Right atrium auricular region (tissue), 2 donors: ENCODE data around the gene CNTNAP2. TPM values are rescaled to one million over a fixed set of nuclear protein-coding genes. Genes with fewer than 3 reads are reported as not detected.

Experiments used
- DNase-seq: peaks from one replicate; pipeline ENCODE4 v3.0.0-alpha.2; 2019; ENCODE audit warnings: low spot score
- H3K27ac ChIP-seq, 2 donors: fragments of 200-600 bp; sonication (generic); 1 replicate in 1 of 2; 2 replicates in 1 of 2; pipeline ENCODE4 v1.5.1; 2016 to 2019
- H3K27me3 ChIP-seq, 2 donors: fragments of 200-600 bp; sonication (generic); one replicate each; pipeline versions ENCODE4 v1.5.1 to v1.6.0; 2017 to 2019
- H3K36me3 ChIP-seq: fragments of 200-600 bp; sonication (generic); one replicate; pipeline ENCODE4 v1.5.1; 2016
- H3K4me1 ChIP-seq, 2 donors: fragments of 200-600 bp; sonication (generic); one replicate each; pipeline versions ENCODE4 v1.5.1 to v1.6.0; 2017 to 2019
- H3K4me3 ChIP-seq, 2 donors: fragments of 200-600 bp; sonication (generic); 1 replicate in 1 of 2; 2 replicates in 1 of 2; pipeline ENCODE4 v1.5.1; 2017 to 2019; ENCODE audit warnings: mild to moderate bottlenecking in 1 of 2, moderate library complexity in 1 of 2
- H3K9me3 ChIP-seq, 2 donors: fragments of 200-600 bp; sonication (generic); one replicate each; pipeline ENCODE4 v1.5.1; 2019
- CTCF ChIP-seq, 2 donors: fragments of 200-600 bp; sonication (generic); IDR thresholded peaks; one replicate each; pipeline ENCODE4 v1.5.1; 2019; ENCODE audit warnings: antibody characterized with exemption in 2 of 2
- total RNA-seq, 2 donors: library from RNA; depleted of rRNA; stranded (reverse); fragments of >200 nt; gene quantifications; one replicate each; pipeline ENCODE4 v1.1.0, GENCODE V29; 2016

Gene CNTNAP2
- total RNA-seq, 2 donors from 2014 or later: 1.1 to 1.7 TPM

DNA sequence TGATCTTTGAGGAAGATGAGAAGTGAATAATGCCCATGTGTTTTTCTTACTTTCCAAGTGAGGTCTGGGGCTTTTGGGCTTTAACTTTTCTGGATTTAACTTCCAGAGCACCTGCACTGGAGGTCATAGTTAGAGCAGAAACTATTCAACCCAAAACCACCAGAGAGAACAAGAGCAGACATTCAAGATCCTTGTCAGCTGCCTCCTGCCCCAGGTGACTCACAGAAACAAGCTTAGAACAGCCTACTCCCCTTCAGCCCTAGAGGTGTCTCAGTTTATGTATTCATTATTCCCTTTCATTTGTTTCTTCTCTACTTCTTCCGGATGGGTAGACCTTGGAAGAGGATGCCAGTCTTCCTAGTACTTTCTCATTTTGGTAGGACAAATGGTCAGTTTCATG lies 270.5 kb downstream of the CNTNAP2 start:
- Histone ChIP-seq H3K27ac (no peak overlapping the region), H3K4me3 (no peak overlapping the region), H3K27me3 (no peaks in the 10 kb centered on the region), H3K36me3 (no peaks in the 10 kb centered on the region), H3K9me3 (no peaks in the 10 kb centered on the region), H3K4me1 (no peaks in the 10 kb centered on the region)
- TF ChIP-seq CTCF (IDR thresholded peaks at IDR 0.05): no peak
- no peak for DNase-seq

GRCh38 chr7:146388928-146389327 lies 272.3 kb downstream of the CNTNAP2 start:
- Histone ChIP-seq H3K9me3 (no peaks in the 10 kb centered on the region), H3K4me3 (no peak overlapping the region), H3K4me1 (no peaks in the 10 kb centered on the region), H3K27me3 (no peaks in the 10 kb centered on the region), H3K27ac (no peak overlapping the region), H3K36me3 (no peaks in the 10 kb centered on the region)
- no peak for DNase-seq
- TF ChIP-seq CTCF (IDR thresholded peaks at IDR 0.05): no peak

GRCh38 chr7:146393346-146393745 lies 276.7 kb downstream of the CNTNAP2 start:
- H3K4me1 ChIP-seq: no peaks in the 10 kb centered on the region
- H3K4me3 ChIP-seq: no peak overlapping the region
- no peaks in the 10 kb centered on the region for H3K9me3 ChIP-seq
- no peaks in the 10 kb centered on the region for H3K36me3 ChIP-seq
- H3K27ac ChIP-seq: no peak overlapping the region
- no peaks in the 10 kb centered on the region for H3K27me3 ChIP-seq
- DNase-seq: no peak
- no peak for TF ChIP-seq CTCF (IDR thresholded peaks at IDR 0.05)

- DNase-seq: no peak
- H3K9me3 ChIP-seq: no peaks in the 10 kb centered on the region
- no peak for TF ChIP-seq CTCF (IDR thresholded peaks at IDR 0.05)
- no peaks in the 10 kb centered on the region for H3K4me1 ChIP-seq
- no peak overlapping the region for H3K27ac ChIP-seq
- H3K27me3 ChIP-seq: no peaks in the 10 kb centered on the region
- H3K4me3 ChIP-seq: no peak overlapping the region
- H3K36me3 ChIP-seq: no peaks in the 10 kb centered on the region
These were observed 280.5 kb downstream of the CNTNAP2 start for GRCh38 chr7:146397141-146397540.

DNA sequence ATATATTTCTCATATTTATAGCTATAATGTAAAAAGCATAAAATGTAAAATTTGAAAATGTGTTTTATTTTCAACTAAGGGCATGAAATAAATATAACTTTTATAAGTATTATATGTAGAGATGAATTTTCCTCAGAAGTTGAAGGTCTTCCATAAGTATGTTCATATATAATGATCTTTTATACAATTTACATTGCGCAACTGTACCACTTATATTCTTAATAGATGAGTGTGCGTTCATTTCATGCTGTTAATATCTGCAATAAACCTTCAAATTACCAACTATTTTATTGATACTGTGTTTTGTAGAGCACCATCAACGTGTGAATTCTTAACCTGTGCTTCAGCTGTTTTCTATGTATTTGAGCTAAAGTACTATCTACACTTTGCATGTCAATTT lies 285.3 kb downstream of the CNTNAP2 start:
- no peak overlapping the region for H3K4me3 ChIP-seq
- H3K27me3 ChIP-seq: no peaks in the 10 kb centered on the region
- DNase-seq: no peak
- no peak overlapping the region for H3K27ac ChIP-seq
- TF ChIP-seq CTCF (IDR thresholded peaks at IDR 0.05): no peak
- H3K9me3 ChIP-seq: no peaks in the 10 kb centered on the region
- no peaks in the 10 kb centered on the region for H3K4me1 ChIP-seq
- H3K36me3 ChIP-seq: no peaks in the 10 kb centered on the region

GRCh38 chr7:146405737-146406136 lies 289.1 kb downstream of the CNTNAP2 start:
- no peaks in the 10 kb centered on the region for H3K27me3 ChIP-seq
- no peak overlapping the region for H3K4me3 ChIP-seq
- H3K4me1 ChIP-seq: no peaks in the 10 kb centered on the region
- no peak for TF ChIP-seq CTCF (IDR thresholded peaks at IDR 0.05)
- no peaks in the 10 kb centered on the region for H3K9me3 ChIP-seq
- H3K36me3 ChIP-seq: no peaks in the 10 kb centered on the region
- no peak for DNase-seq
- no peak overlapping the region for H3K27ac ChIP-seq
